Measurements from ENCODE around the gene VSIG2.
A peak's percentile ranks its signal among the peaks of the same experiment; 100 is the strongest.

The VSIG2 gene

DNA sequence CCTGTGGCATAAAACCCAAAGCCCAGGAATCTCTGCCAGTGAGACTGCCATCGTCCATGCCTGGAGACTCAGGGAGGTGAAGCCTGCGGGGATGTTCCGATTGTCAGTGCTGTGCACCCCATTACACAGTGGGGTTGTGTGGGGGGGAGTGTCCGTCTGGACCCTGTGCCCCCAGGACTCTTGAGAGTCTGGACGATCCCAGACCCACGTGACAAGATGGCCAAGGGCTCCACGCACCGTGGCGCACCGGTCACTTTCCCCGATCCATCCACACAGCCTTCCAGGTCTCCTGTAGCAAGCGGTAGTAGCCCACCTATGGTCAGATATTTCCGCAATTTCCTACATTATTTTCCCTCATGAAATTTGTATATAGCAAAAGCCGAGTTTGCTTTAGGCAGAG, 33.3 kb downstream of the VSIG2 start:
- no peak for DNase-seq

DNA sequence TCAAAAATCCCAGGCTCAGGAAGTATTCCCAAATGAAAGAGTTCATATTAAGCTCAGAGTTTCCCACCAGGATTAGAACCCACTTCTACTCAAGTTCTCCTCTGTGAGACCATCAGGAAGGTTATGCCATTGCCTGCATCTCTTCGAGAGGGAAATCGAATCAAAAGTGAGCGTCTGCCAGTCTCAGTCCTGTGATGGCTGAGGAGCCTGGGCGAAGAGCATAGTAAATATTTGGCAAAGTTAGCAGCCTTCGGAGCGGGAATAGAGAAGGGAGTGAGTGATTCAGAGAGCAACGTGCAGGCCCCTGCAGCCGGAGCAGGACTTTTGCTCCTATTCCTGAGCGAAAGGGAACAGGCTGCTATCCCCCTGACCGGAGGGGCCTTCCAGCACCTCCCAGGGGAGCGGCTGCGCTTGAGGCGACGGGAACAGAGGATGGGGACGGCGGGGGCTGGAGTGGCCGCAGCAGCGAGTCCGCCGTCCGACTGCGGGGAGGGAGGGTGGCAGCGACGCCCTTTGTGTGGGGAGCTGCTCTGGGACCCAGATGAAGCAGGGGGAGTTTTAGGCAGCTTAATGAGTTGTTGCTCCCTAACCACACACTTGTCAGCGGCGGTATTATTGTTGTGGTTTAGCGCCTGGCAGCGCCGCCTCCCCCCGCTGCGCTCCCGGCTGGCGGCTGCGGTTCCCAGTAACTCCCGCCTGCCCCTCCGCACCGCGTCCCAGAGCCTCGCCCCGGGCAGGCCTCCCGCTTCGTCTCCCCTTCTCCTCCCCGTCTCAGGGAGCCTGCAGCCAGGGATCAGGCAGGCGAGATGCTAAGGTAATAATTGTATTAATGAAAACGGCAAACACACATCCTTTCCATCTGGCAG, 34.0 kb downstream of the VSIG2 start:
- DNase-seq = peak; percentile 26

- no peak for DNase-seq
Measured at GRCh38 chr11:124717421-124717785, 34.7 kb downstream of the VSIG2 start.

- peak; percentile 38 for DNase-seq
Measured at GRCh38 chr11:124716591-124716990, 35.5 kb downstream of the VSIG2 start.

GRCh38 chr11:124712392-124712791, 39.7 kb downstream of the VSIG2 start:
- no peak for DNase-seq

- DNase-seq = no peak
Measured at GRCh38 chr11:124707829-124708228, 44.2 kb downstream of the VSIG2 start.

DNA sequence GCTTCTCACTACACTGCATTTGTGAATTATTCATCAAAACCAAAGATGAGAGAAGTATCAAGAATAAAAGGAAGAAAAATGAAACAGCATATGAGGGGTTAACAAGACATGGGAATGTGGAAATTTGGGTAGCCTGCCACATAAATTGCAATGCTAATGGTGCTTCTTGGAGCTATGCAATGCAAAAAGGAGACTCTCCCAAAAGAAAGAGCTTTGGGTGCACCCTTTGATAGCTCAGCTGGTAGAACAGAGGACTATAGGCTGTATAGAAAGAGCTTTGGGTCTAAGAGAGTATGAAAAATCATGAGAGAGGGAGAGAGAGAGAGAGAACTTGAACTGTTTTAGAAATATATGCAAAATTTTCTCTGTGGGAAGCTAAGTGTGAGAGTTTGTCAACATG, 52.0 kb downstream of the VSIG2 start:
- DNase-seq = no peak

DNA sequence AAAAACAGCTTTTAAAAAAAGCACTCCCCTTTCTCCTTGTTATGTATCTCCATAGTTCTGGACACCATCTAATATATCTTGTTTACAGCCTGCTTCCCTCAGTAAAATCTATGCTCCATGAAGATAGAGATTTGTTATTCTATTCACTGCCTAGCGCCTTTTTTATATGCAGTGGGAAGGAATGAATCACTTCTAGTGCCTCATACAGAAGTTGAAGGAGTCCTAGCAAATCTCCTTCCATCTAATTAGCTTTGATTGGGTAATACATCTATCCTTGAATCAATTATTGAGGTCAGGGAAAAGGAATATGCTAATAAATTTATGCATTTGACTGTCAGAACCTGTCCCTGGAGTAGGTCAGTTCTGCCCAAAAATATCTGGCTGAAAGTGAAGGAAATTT, 52.5 kb downstream of the VSIG2 start:
- no peak for DNase-seq
